Uterus (tissue), 4 donors: ENCODE data around the gene CCDC170. TPM values are rescaled to one million over a fixed set of nuclear protein-coding genes. Genes with fewer than 3 reads are reported as not detected.
A peak's percentile ranks its signal among the peaks of the same experiment; 100 is the strongest.
"Not testable (repeated sequence)": the region's sequence is repeated elsewhere in the genome, so short reads cannot be mapped to it uniquely, and the experiment has no call there.

Experiments used
- DNase-seq, 2 donors: peaks; one replicate each; pipeline ENCODE4 v3.0.0-alpha.2; 2019 to 2020
- H3K27ac ChIP-seq, 2 donors: fragments of 200-600 bp; sonication (generic); 1 replicate in 1 of 2; 2 replicates in 1 of 2; pipeline ENCODE4 v1.5.1; 2016 to 2018
- H3K27me3 ChIP-seq, 2 donors: fragments of 200-600 bp; sonication (generic); one replicate each; pipeline ENCODE4 v1.5.1; 2018 to 2019; ENCODE audit warnings: control low read depth in 1 of 2
- H3K36me3 ChIP-seq, 2 donors: fragments of 200-600 bp; sonication (generic); one replicate each; pipeline ENCODE4 v1.5.1; 2019; ENCODE audit warnings: control low read depth in 1 of 2
- H3K4me1 ChIP-seq, 2 donors: fragments of 200-600 bp; sonication (generic); one replicate each; pipeline ENCODE4 v1.5.1; 2018 to 2019; ENCODE audit warnings: control low read depth in 1 of 2
- H3K4me3 ChIP-seq, 2 donors: fragments of 200-600 bp; sonication (generic); 1 replicate in 1 of 2; 2 replicates in 1 of 2; pipeline ENCODE4 v1.5.1; 2018 to 2019; ENCODE audit warnings: mild to moderate bottlenecking in 1 of 2
- H3K9me3 ChIP-seq, 2 donors: fragments of 200-600 bp; sonication (generic); one replicate each; pipeline ENCODE4 v1.5.1; 2019; ENCODE audit warnings: control low read depth in 1 of 2
- CTCF ChIP-seq, 4 experiments: fragments of 200-600 bp in 2 of 4; fragments of 450-650 bp in 2 of 4; sonication (generic) in 2 of 4; IDR thresholded peaks; one replicate each; pipeline ENCODE4 v1.5.1; 2016 to 2019; ENCODE audit warnings: antibody characterized with exemption in 4 of 4, mild to moderate bottlenecking in 2 of 4, moderate library complexity in 1 of 4
- POLR2A ChIP-seq, 2 donors: fragments of 450-650 bp; IDR thresholded peaks; one replicate each; pipeline ENCODE4 v1.6.1; 2016; ENCODE audit warnings: antibody characterized with exemption in 2 of 2, mild to moderate bottlenecking in 1 of 2, moderate library complexity in 1 of 2
- intact Hi-C: fragments of 100-400 bp; cut with DNase I; formaldehyde crosslinking; loops from one replicate; pipeline ENCODE4 v1.15.1; 2023; ENCODE audit warnings: low total_unique reads
- total RNA-seq, 4 donors: library from RNA; depleted of rRNA in 3 of 4; stranded (reverse); fragments of >200 nt in 3 of 4; gene quantifications; one replicate each; pipeline versions ENCODE4 v1.1.0 to v1.2.4, GENCODE V29; 2014 to 2023
- donor health status: DM: yes; HTN: yes; CAD: no.

The CCDC170 gene
- total RNA-seq, 4 donors from 2014 or later = 0.29 to 14.2 (median 4.1) TPM

GRCh38 chr6:151544453-151544852 lies 50.6 kb downstream of the CCDC170 start:
- Histone ChIP-seq H3K27ac (no peak overlapping the region), H3K4me3 (no peak overlapping the region), H3K27me3 (no peaks in the 10 kb centered on the region), H3K36me3 (no peaks in the 10 kb centered on the region), H3K9me3 (no peaks in the 10 kb centered on the region), H3K4me1 (no peaks in the 10 kb centered on the region)
- DNase-seq = no peak
- intact Hi-C loops = no loop called here
- TF ChIP-seq POLR2A (IDR thresholded peaks at IDR 0.05) (no peak), CTCF (IDR thresholded peaks at IDR 0.05) (no peak)

GRCh38 chr6:151544884-151545283 lies 51.1 kb downstream of the CCDC170 start:
- H3K9me3 ChIP-seq, H3K27me3 ChIP-seq, H3K27ac ChIP-seq, intact Hi-C loops, DNase-seq, H3K4me3 ChIP-seq, H3K36me3 ChIP-seq, H3K4me1 ChIP-seq: not testable (repeated sequence)

- DNase-seq = no peak
- intact Hi-C loops = no loop called here
Measured at GRCh38 chr6:151546941-151547659, 53.3 kb downstream of the CCDC170 start.

GRCh38 chr6:151548201-151548600 lies 54.4 kb downstream of the CCDC170 start:
- H3K4me3 ChIP-seq = no peak overlapping the region
- TF ChIP-seq POLR2A (IDR thresholded peaks at IDR 0.05) (no peak), CTCF (IDR thresholded peaks at IDR 0.05) (peak in 3 of 4 experiments; percentile 13 to 44 (median 23))
- H3K36me3 ChIP-seq = no peaks in the 10 kb centered on the region
- intact Hi-C loops = no loop called here
- H3K27me3 ChIP-seq = no peaks in the 10 kb centered on the region
- no peak overlapping the region for H3K27ac ChIP-seq
- peaks cover 0 to 4% of the 10 kb centered on the region in 2 donors for H3K4me1 ChIP-seq
- H3K9me3 ChIP-seq = no peaks in the 10 kb centered on the region
- no peak for DNase-seq

More at GRCh38 chr6:151546941-151547659, 53.3 kb downstream of the CCDC170 start:
- no peaks in the 10 kb centered on the region for H3K27me3 ChIP-seq
- H3K4me3 ChIP-seq = no peak overlapping the region
- no peak for TF ChIP-seq CTCF (IDR thresholded peaks at IDR 0.05)
- no peak for TF ChIP-seq POLR2A (IDR thresholded peaks at IDR 0.05)
- H3K4me1 ChIP-seq = no peaks in the 10 kb centered on the region
- H3K27ac ChIP-seq = no peak overlapping the region
- no peaks in the 10 kb centered on the region for H3K36me3 ChIP-seq
- H3K9me3 ChIP-seq = no peaks in the 10 kb centered on the region

- H3K4me1 ChIP-seq = peaks cover 0 to 6% of the 10 kb centered on the region in 2 donors
- no peak overlapping the region for H3K4me3 ChIP-seq
- no peaks in the 10 kb centered on the region for H3K27me3 ChIP-seq
- intact Hi-C loops = no loop called here
- H3K9me3 ChIP-seq = no peaks in the 10 kb centered on the region
- TF ChIP-seq CTCF (IDR thresholded peaks at IDR 0.05) = no peak
- no peak for TF ChIP-seq POLR2A (IDR thresholded peaks at IDR 0.05)
- no peak overlapping the region for H3K27ac ChIP-seq
- H3K36me3 ChIP-seq = no peaks in the 10 kb centered on the region
- no peak for DNase-seq
Measured at GRCh38 chr6:151549790-151550189, 56.0 kb downstream of the CCDC170 start.
